GM23338 (cell line): ENCODE data around the gene HMGN3.

Experiments
- CTCF ChIP-seq, 2 experiments: fragments of 200-600 bp in 1 of 2; sonication (generic) in 1 of 2; conservative IDR thresholded peaks; 2 replicates each; pipeline versions ENCODE4 v1.5.1 to v1.6.1; 2016 to 2017; ENCODE audit warnings: antibody characterized with exemption in 2 of 2, low read depth in 2 of 2, mild to moderate bottlenecking in 2 of 2, moderate library complexity in 1 of 2
- EZH2 ChIP-seq: fragments of 200-600 bp; sonication (generic); IDR thresholded peaks from one replicate; pipeline ENCODE4 v1.8.0; 2017; ENCODE audit warnings: antibody characterized with exemption, mild to moderate bottlenecking, low read depth; ENCODE audit not compliant: unreplicated experiment
- EZH2phosphoT487 ChIP-seq: fragments of 200-600 bp; sonication (generic); IDR thresholded peaks from one replicate; pipeline ENCODE4 v1.8.1; 2018; ENCODE audit warnings: antibody characterized with exemption; ENCODE audit not compliant: unreplicated experiment
- POLR2AphosphoS5 ChIP-seq: IDR thresholded peaks from 2 replicates; pipeline ENCODE4 v1.6.1; 2016; ENCODE audit warnings: antibody characterized with exemption, low read depth
- REST ChIP-seq: IDR thresholded peaks from one replicate; pipeline ENCODE4 v1.6.1; 2018; ENCODE audit warnings: antibody characterized with exemption; ENCODE audit not compliant: unreplicated experiment
- ZNF114 ChIP-seq: fragments of 250-450 bp; sonication (Bioruptor Pico); IDR thresholded peaks from 2 replicates; pipeline ENCODE4 v1.5.0; 2020; ENCODE audit warnings: mild to moderate bottlenecking, moderate library complexity
- ZNF462 ChIP-seq: fragments of 250-450 bp; sonication (Bioruptor Pico); IDR thresholded peaks from 2 replicates; pipeline ENCODE4 v1.5.0; 2020; ENCODE audit warnings: mild to moderate bottlenecking, moderate library complexity

- no peak for TF ChIP-seq CTCF (conservative IDR thresholded peaks at IDR 0.05; ENCODE audit: low read depth in 2 of 2)
- TF ChIP-seq REST = no peak
- TF ChIP-seq ZNF114 (CRISPR knock-in tag) = no peak
- TF ChIP-seq EZH2 = no peak
- TF ChIP-seq EZH2phosphoT487 = no peak
- no peak for TF ChIP-seq POLR2AphosphoS5
- TF ChIP-seq ZNF462 (CRISPR knock-in tag) = no peak
Observed at GRCh38 chr6:79232696-79233462, 1.6 kb downstream of the HMGN3 start.
